GM12874 (cell line): ENCODE results near the gene C3orf52.

Experiments used
- CTCF ChIP-seq: IDR thresholded peaks from 2 replicates; pipeline ENCODE4 v1.5.1; 2011; ENCODE audit warnings: low read depth, mild to moderate bottlenecking, control low read depth, low read length, moderate library complexity; ENCODE audit not compliant: insufficient read depth

C3orf52 gene

GRCh38 chr3:112078125-112079083 is 7.8 kb upstream of the C3orf52 start:
- no peak for TF ChIP-seq CTCF

GRCh38 chr3:112083239-112083638 is 3.0 kb upstream of the C3orf52 start:
- TF ChIP-seq CTCF, result no peak

- TF ChIP-seq CTCF, result no peak
Observed at GRCh38 chr3:112084980-112085705, 1.0 kb upstream of the C3orf52 start.

GRCh38 chr3:112085735-112086075 is 484 bp upstream of the C3orf52 start:
- TF ChIP-seq CTCF, result no peak

- TF ChIP-seq CTCF, result no peak
Observed at GRCh38 chr3:112086875-112087524, 811 bp downstream of the C3orf52 start.

- TF ChIP-seq CTCF, result no peak
Observed at GRCh38 chr3:112087746-112088145, 1.6 kb downstream of the C3orf52 start.

GRCh38 chr3:112088944-112089343 is 2.8 kb downstream of the C3orf52 start:
- TF ChIP-seq CTCF, result no peak
